ENCODE data around the gene SLC16A1.

DNA sequence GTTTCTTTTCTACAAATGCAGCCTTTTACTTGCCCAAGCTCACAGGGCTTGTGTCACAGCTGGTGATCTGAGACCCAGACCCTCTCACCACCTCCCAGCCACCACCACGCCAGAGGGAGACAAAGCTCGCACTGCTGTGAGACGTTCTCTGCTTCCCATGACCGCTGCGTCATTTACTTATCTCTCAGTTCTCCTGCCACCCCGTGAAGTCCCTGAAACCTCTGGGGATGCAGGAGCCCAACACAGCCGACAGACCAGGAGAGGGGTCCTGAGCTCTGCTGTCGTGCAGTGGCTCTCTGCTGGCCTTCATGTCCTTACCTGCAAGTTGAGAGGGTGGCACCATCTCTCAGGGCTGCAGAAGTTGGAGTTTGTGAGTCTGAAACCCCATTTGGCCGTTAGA is 77.7 kb downstream of the SLC16A1 start:
- TF ChIP-seq, protein P1, sequence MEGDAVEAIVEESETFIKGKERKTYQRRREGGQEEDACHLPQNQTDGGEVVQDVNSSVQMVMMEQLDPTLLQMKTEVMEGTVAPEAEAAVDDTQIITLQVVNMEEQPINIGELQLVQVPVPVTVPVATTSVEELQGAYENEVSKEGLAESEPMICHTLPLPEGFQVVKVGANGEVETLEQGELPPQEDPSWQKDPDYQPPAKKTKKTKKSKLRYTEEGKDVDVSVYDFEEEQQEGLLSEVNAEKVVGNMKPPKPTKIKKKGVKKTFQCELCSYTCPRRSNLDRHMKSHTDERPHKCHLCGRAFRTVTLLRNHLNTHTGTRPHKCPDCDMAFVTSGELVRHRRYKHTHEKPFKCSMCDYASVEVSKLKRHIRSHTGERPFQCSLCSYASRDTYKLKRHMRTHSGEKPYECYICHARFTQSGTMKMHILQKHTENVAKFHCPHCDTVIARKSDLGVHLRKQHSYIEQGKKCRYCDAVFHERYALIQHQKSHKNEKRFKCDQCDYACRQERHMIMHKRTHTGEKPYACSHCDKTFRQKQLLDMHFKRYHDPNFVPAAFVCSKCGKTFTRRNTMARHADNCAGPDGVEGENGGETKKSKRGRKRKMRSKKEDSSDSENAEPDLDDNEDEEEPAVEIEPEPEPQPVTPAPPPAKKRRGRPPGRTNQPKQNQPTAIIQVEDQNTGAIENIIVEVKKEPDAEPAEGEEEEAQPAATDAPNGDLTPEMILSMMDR (IDR thresholded peaks at IDR 0.05; ENCODE audit: insufficient read depth, low read length) = no peak
- TF ChIP-seq, protein P2, sequence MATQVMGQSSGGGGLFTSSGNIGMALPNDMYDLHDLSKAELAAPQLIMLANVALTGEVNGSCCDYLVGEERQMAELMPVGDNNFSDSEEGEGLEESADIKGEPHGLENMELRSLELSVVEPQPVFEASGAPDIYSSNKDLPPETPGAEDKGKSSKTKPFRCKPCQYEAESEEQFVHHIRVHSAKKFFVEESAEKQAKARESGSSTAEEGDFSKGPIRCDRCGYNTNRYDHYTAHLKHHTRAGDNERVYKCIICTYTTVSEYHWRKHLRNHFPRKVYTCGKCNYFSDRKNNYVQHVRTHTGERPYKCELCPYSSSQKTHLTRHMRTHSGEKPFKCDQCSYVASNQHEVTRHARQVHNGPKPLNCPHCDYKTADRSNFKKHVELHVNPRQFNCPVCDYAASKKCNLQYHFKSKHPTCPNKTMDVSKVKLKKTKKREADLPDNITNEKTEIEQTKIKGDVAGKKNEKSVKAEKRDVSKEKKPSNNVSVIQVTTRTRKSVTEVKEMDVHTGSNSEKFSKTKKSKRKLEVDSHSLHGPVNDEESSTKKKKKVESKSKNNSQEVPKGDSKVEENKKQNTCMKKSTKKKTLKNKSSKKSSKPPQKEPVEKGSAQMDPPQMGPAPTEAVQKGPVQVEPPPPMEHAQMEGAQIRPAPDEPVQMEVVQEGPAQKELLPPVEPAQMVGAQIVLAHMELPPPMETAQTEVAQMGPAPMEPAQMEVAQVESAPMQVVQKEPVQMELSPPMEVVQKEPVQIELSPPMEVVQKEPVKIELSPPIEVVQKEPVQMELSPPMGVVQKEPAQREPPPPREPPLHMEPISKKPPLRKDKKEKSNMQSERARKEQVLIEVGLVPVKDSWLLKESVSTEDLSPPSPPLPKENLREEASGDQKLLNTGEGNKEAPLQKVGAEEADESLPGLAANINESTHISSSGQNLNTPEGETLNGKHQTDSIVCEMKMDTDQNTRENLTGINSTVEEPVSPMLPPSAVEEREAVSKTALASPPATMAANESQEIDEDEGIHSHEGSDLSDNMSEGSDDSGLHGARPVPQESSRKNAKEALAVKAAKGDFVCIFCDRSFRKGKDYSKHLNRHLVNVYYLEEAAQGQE (IDR thresholded peaks at IDR 0.05; ENCODE audit: insufficient replicate concordance, low read depth) = no peak
- no peak for TF ChIP-seq POLR2AphosphoS5 (IDR thresholded peaks at IDR 0.05; ENCODE audit: low read depth)
